Suprapubic skin (tissue), 4 donors: ENCODE data around the gene PITRM1.

Experiments
- EP300 ChIP-seq: sonication (generic); formaldehyde crosslinking; IDR thresholded peaks from one replicate; pipeline ENCODE4 v1.6.1; 2017; ENCODE audit warnings: antibody characterized with exemption
- POLR2A ChIP-seq, 2 donors: fragments of 450-650 bp; IDR thresholded peaks; one replicate each; pipeline ENCODE4 v1.6.1; 2017; ENCODE audit warnings: antibody characterized with exemption in 2 of 2, mild to moderate bottlenecking in 2 of 2, moderate library complexity in 2 of 2
- POLR2AphosphoS5 ChIP-seq, 3 donors: sonication (generic); formaldehyde crosslinking; IDR thresholded peaks; one replicate each; pipeline ENCODE4 v1.6.1; 2017; ENCODE audit warnings: antibody characterized with exemption in 3 of 3

DNA sequence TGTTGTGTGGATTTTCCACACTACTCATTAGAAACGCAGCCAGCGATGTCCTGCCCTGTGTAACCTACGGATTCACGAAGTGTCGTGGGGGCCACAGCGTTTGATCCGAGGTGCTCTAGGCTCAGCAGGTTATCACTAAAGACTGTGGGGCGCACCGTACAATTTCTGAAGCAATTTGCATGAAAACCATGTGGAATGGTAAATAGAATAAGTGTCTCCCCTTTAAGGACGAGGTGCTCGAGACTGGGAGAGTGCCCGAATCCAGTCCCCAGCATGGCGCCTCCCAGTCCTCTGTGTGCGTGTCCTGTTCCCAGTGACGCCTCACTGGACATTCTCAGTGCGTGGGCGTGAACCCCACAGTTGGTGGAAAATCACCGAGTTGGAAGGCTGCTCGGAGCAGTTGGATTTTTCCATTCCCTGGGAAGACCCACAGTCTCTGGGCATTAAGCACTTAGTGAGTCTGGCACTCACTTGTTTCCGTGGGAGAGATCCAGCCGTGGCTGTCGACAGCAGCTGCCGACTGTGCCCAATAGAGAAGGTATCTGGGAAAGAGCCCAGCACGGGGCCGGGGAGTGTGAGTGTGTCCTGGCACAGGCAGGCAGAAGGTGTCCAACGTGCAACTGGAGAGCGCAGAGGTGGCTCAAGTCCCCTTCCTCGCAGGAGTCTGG is 68.2 kb downstream of the PITRM1 start:
- TF ChIP-seq POLR2A (IDR thresholded peaks at IDR 0.05) (no peak), EP300 (no peak), POLR2AphosphoS5 (IDR thresholded peaks at IDR 0.05) (no peak)
